ENCODE data around the gene LRPAP1.

The LRPAP1 gene

DNA sequence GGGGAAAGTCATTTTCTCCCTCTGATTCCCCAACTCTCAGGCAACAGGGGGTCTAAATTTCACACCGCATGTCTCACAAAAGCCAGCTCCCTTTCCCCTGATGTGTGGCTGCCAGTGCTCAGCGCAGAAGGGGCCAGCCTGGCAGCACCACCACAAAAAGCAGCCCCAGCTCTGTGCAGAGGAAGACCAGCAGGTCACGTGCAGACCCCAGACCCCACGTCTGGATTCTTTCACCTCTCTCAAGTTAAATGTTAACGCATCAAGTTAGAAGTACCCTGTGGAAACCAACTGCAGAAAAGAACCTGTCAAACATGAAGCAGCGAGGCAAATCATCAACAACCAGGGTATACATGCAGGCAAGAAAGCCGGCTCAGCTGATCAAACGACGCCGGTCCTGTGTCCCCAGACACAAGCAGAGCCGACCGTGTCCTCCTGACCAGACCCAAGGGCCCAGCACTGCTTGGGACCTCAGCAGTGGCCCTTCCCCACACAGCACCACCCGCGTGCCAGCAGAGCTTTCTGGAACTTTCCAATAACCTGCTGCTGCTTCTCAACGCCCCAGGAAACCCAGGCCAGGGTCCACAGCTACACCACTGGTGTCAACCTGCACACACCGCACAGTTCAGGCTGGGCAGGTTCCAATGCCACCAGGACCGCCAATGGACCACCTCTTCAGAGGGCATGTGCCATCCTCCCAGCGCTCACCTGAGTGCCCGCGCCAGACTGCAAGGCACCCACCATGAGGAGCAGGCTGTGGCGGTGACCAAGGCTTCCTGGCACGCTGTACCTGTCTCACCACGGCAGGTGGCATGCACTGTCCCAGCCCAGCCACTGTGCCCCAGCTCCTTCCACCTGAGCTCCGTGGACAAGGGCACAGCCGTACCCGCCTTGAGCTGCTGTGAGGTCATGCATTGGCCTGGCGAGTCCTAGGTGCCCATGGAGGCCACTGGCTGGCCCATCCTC lies 4.0 kb downstream of the LRPAP1 start:
- TF ChIP-seq SUZ12 (IDR thresholded peaks at IDR 0.05; ENCODE audit: extremely low read depth, insufficient read depth, insufficient read length), result no peak
- no peak for TF ChIP-seq ZNF274 (IDR thresholded peaks at IDR 0.05; ENCODE audit: low read depth, low read length)
- H3K36me3 ChIP-seq (ENCODE audit: insufficient read depth, insufficient read length, low read length), result peaks cover 77% of the 10 kb centered on the region
- no peaks in the 10 kb centered on the region for H3K9me3 ChIP-seq (ENCODE audit: insufficient read depth, low read length)
- DNase-seq (ENCODE audit: low read depth, low spot score), result no peak
- no peak overlapping the region for H3K4me3 ChIP-seq (ENCODE audit: insufficient read length, low read depth)
- H3K9ac ChIP-seq (ENCODE audit: insufficient read length, low read depth), result no peak overlapping the region
- peaks cover 18% of the 10 kb centered on the region for H3K27me3 ChIP-seq (ENCODE audit: insufficient read depth, insufficient read length)
- H3K4me1 ChIP-seq (ENCODE audit: insufficient read depth, insufficient read length), result peaks cover 40% of the 10 kb centered on the region

- Histone ChIP-seq H3K36me3 (ENCODE audit: insufficient read depth, insufficient read length, low read length) (peaks cover 86% of the 10 kb centered on the region), H3K4me3 (ENCODE audit: insufficient read length, low read depth) (no peak overlapping the region), H3K27me3 (ENCODE audit: insufficient read depth, insufficient read length) (peaks cover 11% of the 10 kb centered on the region), H3K9me3 (ENCODE audit: insufficient read depth, low read length) (no peaks in the 10 kb centered on the region), H3K9ac (ENCODE audit: insufficient read length, low read depth) (no peak overlapping the region), H3K4me1 (ENCODE audit: insufficient read depth, insufficient read length) (peaks cover 33% of the 10 kb centered on the region)
- TF ChIP-seq SUZ12 (IDR thresholded peaks at IDR 0.05; ENCODE audit: extremely low read depth, insufficient read depth, insufficient read length) (no peak), YY1 (IDR thresholded peaks at IDR 0.05; ENCODE audit: insufficient read depth, insufficient read length) (no peak), ZNF274 (IDR thresholded peaks at IDR 0.05; ENCODE audit: low read depth, low read length) (no peak)
- no peak for DNase-seq (ENCODE audit: low read depth, low spot score)
These were observed 4.9 kb downstream of the LRPAP1 start for GRCh38 chr4:3527101-3527913.

- no peak overlapping the region for H3K9ac ChIP-seq (ENCODE audit: insufficient read length, low read depth)
- peaks cover 7% of the 10 kb centered on the region for H3K27me3 ChIP-seq (ENCODE audit: insufficient read depth, insufficient read length)
- peaks cover 33% of the 10 kb centered on the region for H3K4me1 ChIP-seq (ENCODE audit: insufficient read depth, insufficient read length)
- no peak overlapping the region for H3K4me3 ChIP-seq (ENCODE audit: insufficient read length, low read depth)
- no peaks in the 10 kb centered on the region for H3K9me3 ChIP-seq (ENCODE audit: insufficient read depth, low read length)
- DNase-seq (ENCODE audit: low read depth, low spot score), result no peak
- peaks cover 95% of the 10 kb centered on the region for H3K36me3 ChIP-seq (ENCODE audit: insufficient read depth, insufficient read length, low read length)
- TF ChIP-seq ZNF274 (IDR thresholded peaks at IDR 0.05; ENCODE audit: low read depth, low read length) (no peak), YY1 (IDR thresholded peaks at IDR 0.05; ENCODE audit: insufficient read depth, insufficient read length) (no peak), SUZ12 (IDR thresholded peaks at IDR 0.05; ENCODE audit: extremely low read depth, insufficient read depth, insufficient read length) (no peak)
These were observed 5.8 kb downstream of the LRPAP1 start for GRCh38 chr4:3526456-3526855.

DNA sequence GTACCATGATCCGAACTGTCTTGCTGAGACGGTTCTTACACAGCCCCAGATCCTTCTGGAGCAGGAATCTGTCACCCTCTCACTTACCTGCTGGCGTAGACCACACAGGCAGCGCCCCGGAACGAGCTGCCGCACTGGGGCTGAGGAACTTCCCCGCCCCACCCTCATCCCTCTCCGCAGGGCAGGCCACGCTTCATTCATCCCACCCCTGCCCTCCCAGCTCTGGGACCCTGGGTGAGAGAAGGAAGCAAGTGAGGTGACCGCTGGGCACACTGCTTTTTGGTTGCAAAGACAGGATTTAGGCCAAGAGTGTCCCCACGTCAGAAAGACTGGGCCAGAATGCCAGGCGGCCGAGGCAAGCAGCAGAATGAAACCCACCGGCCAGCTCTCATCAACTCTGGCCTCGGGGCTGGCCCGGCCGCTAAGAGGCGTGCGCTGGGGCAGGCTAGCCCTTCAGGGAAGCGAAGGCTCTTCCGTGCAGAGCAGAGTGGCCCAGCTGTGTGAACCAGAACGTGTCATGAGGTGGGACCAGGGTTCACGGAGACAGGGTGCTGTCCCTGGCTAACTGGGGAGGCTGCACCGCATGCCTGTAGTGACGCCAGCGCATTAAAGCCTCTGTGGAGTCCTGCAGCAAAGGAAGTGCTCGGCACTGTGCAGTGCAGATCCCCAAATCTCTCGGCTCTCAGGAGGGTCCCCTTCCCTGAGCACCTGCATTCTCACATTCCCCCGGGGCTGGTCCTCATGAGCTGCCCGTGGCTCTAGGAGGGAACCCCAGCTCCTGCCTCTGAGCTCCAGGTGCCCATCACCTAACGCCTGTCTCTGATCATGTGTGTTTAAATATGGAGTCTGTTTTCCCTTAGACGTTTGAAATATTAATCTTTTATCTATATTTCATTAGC lies 6.4 kb downstream of the LRPAP1 start:
- no peak for DNase-seq (ENCODE audit: low read depth, low spot score)
- H3K36me3 ChIP-seq (ENCODE audit: insufficient read depth, insufficient read length, low read length), result peaks cover 96% of the 10 kb centered on the region
- peaks cover under 1% of the 10 kb centered on the region for H3K27me3 ChIP-seq (ENCODE audit: insufficient read depth, insufficient read length)
- H3K9ac ChIP-seq (ENCODE audit: insufficient read length, low read depth), result no peak overlapping the region
- no peak for TF ChIP-seq SUZ12 (IDR thresholded peaks at IDR 0.05; ENCODE audit: extremely low read depth, insufficient read depth, insufficient read length)
- TF ChIP-seq YY1 (IDR thresholded peaks at IDR 0.05; ENCODE audit: insufficient read depth, insufficient read length), result no peak
- TF ChIP-seq ZNF274 (IDR thresholded peaks at IDR 0.05; ENCODE audit: low read depth, low read length), result no peak
- H3K4me1 ChIP-seq (ENCODE audit: insufficient read depth, insufficient read length), result peaks cover 28% of the 10 kb centered on the region
- H3K4me3 ChIP-seq (ENCODE audit: insufficient read length, low read depth), result no peak overlapping the region
- no peaks in the 10 kb centered on the region for H3K9me3 ChIP-seq (ENCODE audit: insufficient read depth, low read length)

DNA sequence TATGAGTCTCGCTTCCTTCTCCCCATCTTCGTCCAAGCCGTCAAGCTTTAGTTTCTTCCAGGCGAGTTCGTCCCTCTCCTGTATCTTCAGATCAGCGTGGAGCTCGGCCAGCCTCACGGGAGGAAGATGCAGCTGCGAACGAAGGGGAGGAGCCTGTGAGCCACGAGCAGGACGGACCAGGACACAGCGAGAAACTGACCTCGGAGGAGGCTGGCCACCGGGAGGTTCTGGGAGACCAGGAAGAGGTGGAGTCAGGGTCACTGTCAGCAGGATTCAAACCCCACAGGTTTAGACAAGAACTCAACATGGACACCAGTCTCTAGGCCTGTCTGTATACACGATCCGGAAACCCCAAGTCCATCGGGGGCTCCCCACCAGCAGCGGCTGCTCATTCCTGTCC lies 7.3 kb downstream of the LRPAP1 start:
- DNase-seq (ENCODE audit: low read depth, low spot score), result no peak
- H3K4me3 ChIP-seq (ENCODE audit: insufficient read length, low read depth), result no peak overlapping the region
- H3K9ac ChIP-seq (ENCODE audit: insufficient read length, low read depth), result no peak overlapping the region
- H3K27me3 ChIP-seq (ENCODE audit: insufficient read depth, insufficient read length), result no peaks in the 10 kb centered on the region
- no peaks in the 10 kb centered on the region for H3K9me3 ChIP-seq (ENCODE audit: insufficient read depth, low read length)
- peaks cover 96% of the 10 kb centered on the region for H3K36me3 ChIP-seq (ENCODE audit: insufficient read depth, insufficient read length, low read length)
- TF ChIP-seq ZNF274 (IDR thresholded peaks at IDR 0.05; ENCODE audit: low read depth, low read length) (no peak), SUZ12 (IDR thresholded peaks at IDR 0.05; ENCODE audit: extremely low read depth, insufficient read depth, insufficient read length) (no peak), YY1 (IDR thresholded peaks at IDR 0.05; ENCODE audit: insufficient read depth, insufficient read length) (no peak)
- peaks cover 20% of the 10 kb centered on the region for H3K4me1 ChIP-seq (ENCODE audit: insufficient read depth, insufficient read length)

- TF ChIP-seq ZNF274 (IDR thresholded peaks at IDR 0.05; ENCODE audit: low read depth, low read length) (no peak), YY1 (IDR thresholded peaks at IDR 0.05; ENCODE audit: insufficient read depth, insufficient read length) (no peak), SUZ12 (IDR thresholded peaks at IDR 0.05; ENCODE audit: extremely low read depth, insufficient read depth, insufficient read length) (no peak)
- H3K27me3 ChIP-seq (ENCODE audit: insufficient read depth, insufficient read length), result no peaks in the 10 kb centered on the region
- H3K36me3 ChIP-seq (ENCODE audit: insufficient read depth, insufficient read length, low read length), result peaks cover 96% of the 10 kb centered on the region
- H3K4me1 ChIP-seq (ENCODE audit: insufficient read depth, insufficient read length), result peaks cover 20% of the 10 kb centered on the region
- H3K4me3 ChIP-seq (ENCODE audit: insufficient read length, low read depth), result no peak overlapping the region
- no peaks in the 10 kb centered on the region for H3K9me3 ChIP-seq (ENCODE audit: insufficient read depth, low read length)
- no peak overlapping the region for H3K9ac ChIP-seq (ENCODE audit: insufficient read length, low read depth)
- no peak for DNase-seq (ENCODE audit: low read depth, low spot score)
These were observed 7.9 kb downstream of the LRPAP1 start for GRCh38 chr4:3524349-3524748.

All from NT2/D1 (cell line).